DND-41 (cell line): ENCODE measurements around the gene RBBP5.

Experiments
- EZH2 ChIP-seq: IDR thresholded peaks from 3 replicates; pipeline ENCODE4 v1.6.1; 2012; ENCODE audit warnings: borderline replicate concordance, low read depth, mild to moderate bottlenecking, moderate library complexity, low read length, inconsistent platforms; ENCODE audit not compliant: severe bottlenecking
- TF ChIP-seq, protein P1 (sequence below): IDR thresholded peaks from 2 replicates; pipeline ENCODE4 v1.5.1; 2012; ENCODE audit warnings: borderline replicate concordance, low read length, moderate library complexity, mild to moderate bottlenecking; ENCODE audit not compliant: poor library complexity, severe bottlenecking; ENCODE audit errors: extremely low read depth

- TF ChIP-seq, protein P1, sequence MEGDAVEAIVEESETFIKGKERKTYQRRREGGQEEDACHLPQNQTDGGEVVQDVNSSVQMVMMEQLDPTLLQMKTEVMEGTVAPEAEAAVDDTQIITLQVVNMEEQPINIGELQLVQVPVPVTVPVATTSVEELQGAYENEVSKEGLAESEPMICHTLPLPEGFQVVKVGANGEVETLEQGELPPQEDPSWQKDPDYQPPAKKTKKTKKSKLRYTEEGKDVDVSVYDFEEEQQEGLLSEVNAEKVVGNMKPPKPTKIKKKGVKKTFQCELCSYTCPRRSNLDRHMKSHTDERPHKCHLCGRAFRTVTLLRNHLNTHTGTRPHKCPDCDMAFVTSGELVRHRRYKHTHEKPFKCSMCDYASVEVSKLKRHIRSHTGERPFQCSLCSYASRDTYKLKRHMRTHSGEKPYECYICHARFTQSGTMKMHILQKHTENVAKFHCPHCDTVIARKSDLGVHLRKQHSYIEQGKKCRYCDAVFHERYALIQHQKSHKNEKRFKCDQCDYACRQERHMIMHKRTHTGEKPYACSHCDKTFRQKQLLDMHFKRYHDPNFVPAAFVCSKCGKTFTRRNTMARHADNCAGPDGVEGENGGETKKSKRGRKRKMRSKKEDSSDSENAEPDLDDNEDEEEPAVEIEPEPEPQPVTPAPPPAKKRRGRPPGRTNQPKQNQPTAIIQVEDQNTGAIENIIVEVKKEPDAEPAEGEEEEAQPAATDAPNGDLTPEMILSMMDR: no peak
- TF ChIP-seq EZH2: no peak
Measured at GRCh38 chr1:205056188-205056611, 65.6 kb downstream of the RBBP5 start.
